ENCODE data around the gene AGAP1.

DNA sequence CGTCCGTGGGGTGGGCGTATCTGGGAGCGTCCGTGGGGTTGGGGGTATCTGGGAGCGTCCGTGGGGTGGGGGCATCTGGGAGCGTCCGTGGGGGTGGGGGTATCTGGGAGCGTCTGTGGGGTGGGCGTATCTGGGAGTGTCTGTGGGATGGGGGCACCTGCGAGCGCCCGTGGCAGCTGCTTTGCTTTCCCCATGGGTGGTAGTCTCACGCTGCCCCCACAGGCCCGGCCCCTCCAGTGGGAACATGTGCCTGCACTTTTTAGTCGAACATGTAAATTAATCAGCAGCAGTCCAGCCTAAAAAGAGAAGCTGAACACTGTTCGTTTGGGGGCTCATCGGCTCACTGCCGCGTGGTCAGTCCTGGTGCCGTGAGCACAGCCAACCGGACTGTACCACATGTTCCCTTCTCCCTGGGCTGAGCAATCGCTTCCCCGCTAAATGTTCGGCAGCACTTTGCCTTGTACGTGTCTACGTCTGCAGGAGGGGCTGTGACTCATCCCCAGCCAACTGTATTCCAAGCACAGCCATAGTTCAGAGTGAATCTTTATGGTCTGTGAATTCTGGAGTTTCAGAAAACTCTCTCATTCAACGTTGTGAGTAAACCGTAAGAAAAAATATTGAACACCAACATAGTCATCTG, 271.5 kb downstream of the AGAP1 start:
- TF ChIP-seq, protein P1, sequence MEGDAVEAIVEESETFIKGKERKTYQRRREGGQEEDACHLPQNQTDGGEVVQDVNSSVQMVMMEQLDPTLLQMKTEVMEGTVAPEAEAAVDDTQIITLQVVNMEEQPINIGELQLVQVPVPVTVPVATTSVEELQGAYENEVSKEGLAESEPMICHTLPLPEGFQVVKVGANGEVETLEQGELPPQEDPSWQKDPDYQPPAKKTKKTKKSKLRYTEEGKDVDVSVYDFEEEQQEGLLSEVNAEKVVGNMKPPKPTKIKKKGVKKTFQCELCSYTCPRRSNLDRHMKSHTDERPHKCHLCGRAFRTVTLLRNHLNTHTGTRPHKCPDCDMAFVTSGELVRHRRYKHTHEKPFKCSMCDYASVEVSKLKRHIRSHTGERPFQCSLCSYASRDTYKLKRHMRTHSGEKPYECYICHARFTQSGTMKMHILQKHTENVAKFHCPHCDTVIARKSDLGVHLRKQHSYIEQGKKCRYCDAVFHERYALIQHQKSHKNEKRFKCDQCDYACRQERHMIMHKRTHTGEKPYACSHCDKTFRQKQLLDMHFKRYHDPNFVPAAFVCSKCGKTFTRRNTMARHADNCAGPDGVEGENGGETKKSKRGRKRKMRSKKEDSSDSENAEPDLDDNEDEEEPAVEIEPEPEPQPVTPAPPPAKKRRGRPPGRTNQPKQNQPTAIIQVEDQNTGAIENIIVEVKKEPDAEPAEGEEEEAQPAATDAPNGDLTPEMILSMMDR (IDR thresholded peaks at IDR 0.05) = no peak
- TF ChIP-seq EP300 (IDR thresholded peaks at IDR 0.05) = no peak
